OCI-LY3 (cell line): Measurements from ENCODE around the gene FAM50A.

Experiments
- H2AFZ ChIP-seq: fragments of 200-600, 300-600 bp; shearing (Covaris generic); 2 replicates; pipeline ENCODE4 v1.6.0; 2014; ENCODE audit warnings: antibody characterized with exemption, low read depth, low read length
- H3K27ac ChIP-seq: fragments of 200-600, 300-600 bp; sonication (generic); 2 replicates; pipeline ENCODE4 v1.5.1; 2014; ENCODE audit warnings: mild to moderate bottlenecking, low read length, moderate library complexity, mixed read lengths
- H3K27me3 ChIP-seq: fragments of 200-600, 300-600 bp; sonication (generic); 2 replicates; pipeline ENCODE4 v1.6.1; 2014; ENCODE audit warnings: low read depth, low read length, mixed read lengths
- H3K36me3 ChIP-seq: fragments of 200-600, 300-600 bp; sonication (generic); replicated peaks from 2 replicates; pipeline ENCODE3; 2014; ENCODE audit warnings: low read depth, low read length, mixed read lengths
- H3K4me1 ChIP-seq: fragments of 300-600, 200-600 bp; sonication (generic); 2 replicates; pipeline ENCODE4 v1.6.1; 2014; ENCODE audit warnings: low read length, mixed read lengths
- H3K4me2 ChIP-seq: fragments of 200-600, 300-600 bp; sonication (generic); 2 replicates; pipeline ENCODE4 v1.6.1; 2014; ENCODE audit warnings: low read length, mixed read lengths
- H3K4me3 ChIP-seq: fragments of 300-600, 200-600 bp; sonication (generic); 2 replicates; pipeline ENCODE4 v1.5.1; 2014; ENCODE audit warnings: antibody characterized with exemption, mild to moderate bottlenecking, low read length, moderate library complexity
- H3K79me2 ChIP-seq: fragments of 300-600, 200-600 bp; shearing (Covaris generic); 2 replicates; pipeline ENCODE4 v1.6.1; 2014; ENCODE audit warnings: mild to moderate bottlenecking, low read length, mixed read lengths
- H3K9ac ChIP-seq: fragments of 300-600, 200-600 bp; shearing (Covaris generic); 2 replicates; pipeline ENCODE4 v1.6.0; 2014; ENCODE audit warnings: mild to moderate bottlenecking, low read length, moderate library complexity
- H3K9me3 ChIP-seq: fragments of 200-600, 300-600 bp; shearing (Covaris generic); 2 replicates; pipeline ENCODE4 v1.6.1; 2014; ENCODE audit warnings: low read length, mixed read lengths; ENCODE audit not compliant: insufficient read depth
- H4K20me1 ChIP-seq: fragments of 200-600, 300-600 bp; sonication (generic); 2 replicates; pipeline ENCODE4 v1.6.1; 2016; ENCODE audit warnings: low read length, mixed read lengths; ENCODE audit not compliant: insufficient read depth
- CTCF ChIP-seq: fragments of 200-600, 300-600 bp; sonication (generic); IDR thresholded peaks from 2 replicates; pipeline ENCODE4 v1.5.1; 2014; ENCODE audit warnings: antibody characterized with exemption, low read length, low read depth
- EZH2phosphoT487 ChIP-seq: fragments of 200-600 bp; shearing (Covaris generic); IDR thresholded peaks from 2 replicates; pipeline ENCODE4 v1.6.1; 2018; ENCODE audit warnings: antibody characterized with exemption, mixed run types, low read depth

The FAM50A gene

GRCh38 chrX:154419688-154420401, 24.1 kb upstream of the FAM50A start:
- Histone ChIP-seq H3K4me3 (peak overlapping the region; percentile 55), H3K27me3 (no peaks in the 10 kb centered on the region), H2AFZ (no peak overlapping the region), H3K79me2 (no peaks in the 10 kb centered on the region), H3K36me3 (peaks cover 7% of the 10 kb centered on the region), H4K20me1 (no peaks in the 10 kb centered on the region), H3K9ac (peak overlapping the region; percentile 53; the same call in 1 of the 2 replicates), H3K4me2 (peak overlapping the region; percentile 72), H3K9me3 (no peaks in the 10 kb centered on the region), H3K4me1 (peaks cover 18% of the 10 kb centered on the region), H3K27ac (peak overlapping the region; percentile 61)
- no peak for TF ChIP-seq EZH2phosphoT487
- TF ChIP-seq CTCF = no peak

DNA sequence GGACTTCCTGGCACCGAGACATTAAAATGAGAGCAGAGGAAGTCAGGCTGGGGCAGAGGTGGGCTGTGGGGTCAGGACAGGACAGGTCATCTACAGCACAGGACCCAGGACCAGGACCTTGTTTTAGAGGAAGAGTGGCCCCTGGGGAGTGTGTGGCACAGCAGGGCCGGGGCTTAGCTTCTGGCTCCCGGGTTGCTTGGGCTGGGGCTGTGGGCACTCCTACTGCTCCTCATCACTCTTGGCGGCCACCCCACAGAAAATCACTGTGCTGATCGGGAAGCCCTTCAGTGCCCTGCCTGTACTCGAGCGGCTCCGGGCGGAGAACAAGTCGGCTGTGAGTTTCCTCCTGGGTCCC, 23.6 kb upstream of the FAM50A start:
- Histone ChIP-seq H2AFZ (no peak overlapping the region), H4K20me1 (no peaks in the 10 kb centered on the region), H3K4me2 (no peak overlapping the region), H3K9ac (no peak overlapping the region), H3K4me3 (no peak overlapping the region), H3K27ac (no peak overlapping the region), H3K27me3 (no peaks in the 10 kb centered on the region), H3K36me3 (peaks cover 7% of the 10 kb centered on the region), H3K79me2 (no peaks in the 10 kb centered on the region), H3K9me3 (no peaks in the 10 kb centered on the region), H3K4me1 (peaks cover 18% of the 10 kb centered on the region)
- TF ChIP-seq EZH2phosphoT487 (no peak), CTCF (no peak)

- Histone ChIP-seq H3K79me2 (peaks cover 22% of the 10 kb centered on the region), H4K20me1 (no peaks in the 10 kb centered on the region), H2AFZ (no peak overlapping the region), H3K4me1 (peaks cover 12% of the 10 kb centered on the region), H3K9me3 (no peaks in the 10 kb centered on the region), H3K27ac (no peak overlapping the region), H3K27me3 (no peaks in the 10 kb centered on the region), H3K9ac (no peak overlapping the region), H3K4me2 (0 out of 2 replicates have a peak overlapping the region, but pooled peaks have one; percentile 3), H3K36me3 (no peaks in the 10 kb centered on the region), H3K4me3 (no peak overlapping the region)
- no peak for TF ChIP-seq EZH2phosphoT487
- no peak for TF ChIP-seq CTCF
Measured at GRCh38 chrX:154426916-154427770, 16.8 kb upstream of the FAM50A start.
